Lower leg skin (tissue), 4 donors: ENCODE results near the gene NAV2. TPM values are rescaled to one million over a fixed set of nuclear protein-coding genes. Genes with fewer than 3 reads are reported as not detected.
"Not testable (repeated sequence)": the region's sequence is repeated elsewhere in the genome, so short reads cannot be mapped to it uniquely, and the experiment has no call there.

Source experiments
- DNase-seq, 2 donors: peaks; one replicate each; pipeline ENCODE4 v3.0.0-alpha.2; 2019; ENCODE audit warnings: low spot score in 2 of 2
- H3K4me3 ChIP-seq: fragments of 200-600 bp; sonication (generic); 2 replicates; pipeline ENCODE4 v1.5.1; 2017; ENCODE audit warnings: mild to moderate bottlenecking, low read depth; ENCODE audit not compliant: poor library complexity, severe bottlenecking
- POLR2A ChIP-seq, 2 donors: fragments of 450-650 bp; IDR thresholded peaks; one replicate each; pipeline ENCODE4 v1.6.1; 2016 to 2017; ENCODE audit warnings: antibody characterized with exemption in 2 of 2, mild to moderate bottlenecking in 1 of 2, moderate library complexity in 1 of 2
- WGBS, 2 donors: methylation state at CpG; one replicate each; pipeline ENCODE4 v1.1.5; 2018; 5-methylcytosine and 5-hydroxymethylcytosine counted together
- intact Hi-C: fragments of 100-400 bp; cut with DNase I; formaldehyde crosslinking; loops from one replicate; pipeline ENCODE4 v1.15.0; 2023; ENCODE audit warnings: low total_unique reads
- total RNA-seq, 4 donors: library from RNA; depleted of rRNA; stranded (reverse); fragments of >200 nt; gene quantifications; one replicate each; pipeline ENCODE4 v1.1.0, GENCODE V29; 2016
- TF ChIP-seq, protein P1 (sequence below), 3 donors: fragments of 450-650 bp; IDR thresholded peaks; one replicate each; pipeline ENCODE4 v1.5.1; 2016; ENCODE audit warnings: antibody characterized with exemption in 3 of 3, mild to moderate bottlenecking in 3 of 3, moderate library complexity in 2 of 3

Gene NAV2
- total RNA-seq, 4 donors from 2014 or later, result 5.8 to 30.7 (median 21.0) TPM

GRCh38 chr11:19891022-19891421, 178.4 kb downstream of the NAV2 start:
- no peak overlapping the region for H3K4me3 ChIP-seq
- intact Hi-C loops, result no loop called here
- TF ChIP-seq POLR2A (IDR thresholded peaks at IDR 0.05), result no peak
- TF ChIP-seq, protein P1, sequence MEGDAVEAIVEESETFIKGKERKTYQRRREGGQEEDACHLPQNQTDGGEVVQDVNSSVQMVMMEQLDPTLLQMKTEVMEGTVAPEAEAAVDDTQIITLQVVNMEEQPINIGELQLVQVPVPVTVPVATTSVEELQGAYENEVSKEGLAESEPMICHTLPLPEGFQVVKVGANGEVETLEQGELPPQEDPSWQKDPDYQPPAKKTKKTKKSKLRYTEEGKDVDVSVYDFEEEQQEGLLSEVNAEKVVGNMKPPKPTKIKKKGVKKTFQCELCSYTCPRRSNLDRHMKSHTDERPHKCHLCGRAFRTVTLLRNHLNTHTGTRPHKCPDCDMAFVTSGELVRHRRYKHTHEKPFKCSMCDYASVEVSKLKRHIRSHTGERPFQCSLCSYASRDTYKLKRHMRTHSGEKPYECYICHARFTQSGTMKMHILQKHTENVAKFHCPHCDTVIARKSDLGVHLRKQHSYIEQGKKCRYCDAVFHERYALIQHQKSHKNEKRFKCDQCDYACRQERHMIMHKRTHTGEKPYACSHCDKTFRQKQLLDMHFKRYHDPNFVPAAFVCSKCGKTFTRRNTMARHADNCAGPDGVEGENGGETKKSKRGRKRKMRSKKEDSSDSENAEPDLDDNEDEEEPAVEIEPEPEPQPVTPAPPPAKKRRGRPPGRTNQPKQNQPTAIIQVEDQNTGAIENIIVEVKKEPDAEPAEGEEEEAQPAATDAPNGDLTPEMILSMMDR (IDR thresholded peaks at IDR 0.05), result no peak
- no peak for DNase-seq

- DNase-seq, result no peak
- WGBS, 2 donors, result 92% methylated on average over 11 of the region's 11 CpGs
- intact Hi-C loops, result no loop called here
- no peak overlapping the region for H3K4me3 ChIP-seq
- TF ChIP-seq, protein P1 (IDR thresholded peaks at IDR 0.05), result no peak
- no peak for TF ChIP-seq POLR2A (IDR thresholded peaks at IDR 0.05)
Measured at GRCh38 chr11:19892387-19892786, 179.8 kb downstream of the NAV2 start.

DNA sequence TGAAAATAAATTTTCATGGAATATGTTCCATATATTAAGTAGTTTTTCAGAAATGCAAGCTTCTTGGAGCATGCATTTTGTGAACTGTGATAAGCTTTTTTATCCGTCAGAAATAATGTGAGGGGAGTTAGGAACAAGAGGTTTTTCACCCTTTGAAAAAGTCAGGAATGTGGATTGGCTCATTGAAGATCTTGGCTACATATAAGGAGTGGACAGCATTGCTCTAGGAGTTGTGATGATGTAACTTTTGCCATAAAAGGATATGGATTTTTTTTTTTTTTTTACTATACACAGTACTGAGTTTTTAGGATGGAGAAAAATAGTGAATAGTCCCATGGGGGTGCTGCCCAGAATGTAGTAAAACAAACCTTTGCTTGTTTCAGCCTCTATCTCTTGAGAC, 180.2 kb downstream of the NAV2 start:
- intact Hi-C loops, result no loop called here
- no peak for DNase-seq
- WGBS, 2 donors, result 88 to 90% methylated on average over 1 of the region's 1 CpG
- H3K4me3 ChIP-seq, result no peak overlapping the region
- TF ChIP-seq POLR2A (IDR thresholded peaks at IDR 0.05), result no peak
- TF ChIP-seq, protein P1 (IDR thresholded peaks at IDR 0.05), result no peak

DNA sequence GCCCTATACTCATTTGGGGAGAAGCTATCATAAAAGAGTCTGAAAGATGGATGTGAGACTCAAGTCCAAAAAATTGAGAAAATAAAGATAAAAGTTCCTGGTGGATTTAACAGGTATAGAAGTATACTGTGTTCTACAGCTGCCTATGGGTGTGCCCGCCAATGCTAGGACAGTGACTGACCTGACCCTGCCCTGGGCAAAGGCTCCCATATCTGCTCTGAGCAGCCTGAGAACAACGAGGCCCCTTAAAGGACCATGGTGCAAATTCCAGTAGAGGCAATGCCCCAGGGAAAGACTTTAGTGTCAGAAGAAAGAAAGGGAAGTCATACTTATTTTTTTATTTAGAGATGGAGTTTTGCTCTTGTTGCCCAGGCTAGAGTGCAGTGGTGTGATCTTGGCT, 181.8 kb downstream of the NAV2 start:
- H3K4me3 ChIP-seq, result no peak overlapping the region
- no peak for TF ChIP-seq POLR2A (IDR thresholded peaks at IDR 0.05)
- TF ChIP-seq, protein P1 (IDR thresholded peaks at IDR 0.05), result no peak
- no peak for DNase-seq
- intact Hi-C loops, result no loop called here
- WGBS, 2 donors, result 78 to 85% methylated on average over 2 of the region's 2 CpGs

DNA sequence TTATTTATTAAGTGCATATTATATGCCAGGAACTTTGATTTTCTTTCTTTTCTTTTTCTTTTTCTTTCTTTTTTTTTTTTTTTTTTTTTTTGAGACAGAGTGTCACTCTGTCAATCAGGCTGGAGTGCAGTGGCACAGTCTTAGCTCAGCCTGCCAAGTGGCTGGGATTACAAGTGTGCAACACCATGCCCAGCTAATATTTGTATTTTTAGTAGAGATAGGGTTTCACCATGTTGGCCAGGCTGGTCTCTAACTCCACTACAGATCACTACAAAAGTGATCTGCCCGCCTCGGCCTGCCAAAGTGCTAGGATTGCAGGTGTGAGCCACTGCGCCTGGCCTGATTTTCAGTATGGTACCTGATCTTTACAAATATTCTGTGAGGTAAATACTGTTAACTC, 182.4 kb downstream of the NAV2 start:
- H3K4me3 ChIP-seq, intact Hi-C loops, DNase-seq: not testable (repeated sequence)
- 90 to 98% methylated on average over 3 of the region's 3 CpGs for WGBS, 2 donors

DNA sequence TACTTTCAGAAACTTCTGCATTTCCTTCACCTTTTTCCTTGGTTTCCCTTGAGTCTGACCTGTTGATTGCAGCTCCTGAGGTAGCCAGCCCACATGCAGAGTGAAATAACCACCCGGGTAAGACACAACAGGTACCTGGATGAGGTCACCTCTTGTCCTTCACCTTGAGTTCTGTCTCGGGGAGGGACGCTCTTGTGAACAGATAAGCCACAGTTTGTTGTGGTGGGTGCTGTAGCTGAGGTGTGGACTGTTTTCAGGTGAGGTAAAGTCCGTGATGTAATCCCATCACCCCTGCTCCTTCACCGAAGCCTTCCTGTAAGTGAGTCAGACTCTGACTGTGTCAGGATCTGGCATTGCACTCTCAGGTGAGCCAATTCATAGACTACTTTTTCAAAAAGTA, 183.1 kb downstream of the NAV2 start:
- TF ChIP-seq POLR2A (IDR thresholded peaks at IDR 0.05), result no peak
- TF ChIP-seq, protein P1 (IDR thresholded peaks at IDR 0.05), result no peak
- WGBS, 2 donors, result 89 to 99% methylated on average over 5 of the region's 5 CpGs
- no peak overlapping the region for H3K4me3 ChIP-seq
- intact Hi-C loops, result no loop called here
- DNase-seq, result no peak
